Neutrophil (primary cell): ENCODE data around the gene SULT1C4.

Experiments
- H3K27ac ChIP-seq: fragments of 200-600 bp; sonication (generic); 2 replicates; pipeline ENCODE4 v1.5.1; 2016; ENCODE audit warnings: mild to moderate bottlenecking, moderate library complexity
- H3K27me3 ChIP-seq: fragments of 200-600 bp; sonication (generic); 2 replicates; pipeline ENCODE4 v1.6.0; 2016; ENCODE audit warnings: mild to moderate bottlenecking
- H3K36me3 ChIP-seq: fragments of 200-600 bp; sonication (generic); 2 replicates; pipeline ENCODE4 v1.5.1; 2017
- H3K4me1 ChIP-seq, 2 experiments: fragments of 200-600 bp in 1 of 2; sonication (generic) in 1 of 2; 1 replicate in 1 of 2; 2 replicates in 1 of 2; pipeline versions ENCODE4 v1.5.1 to v1.6.1; 2013 to 2016; ENCODE audit warnings: low read depth in 1 of 2, low read length in 1 of 2, mild to moderate bottlenecking in 1 of 2, moderate library complexity in 1 of 2; ENCODE audit not compliant: control insufficient read depth in 1 of 2, insufficient read depth in 1 of 2
- H3K4me3 ChIP-seq, 2 experiments: fragments of 200-600 bp in 1 of 2; sonication (generic) in 1 of 2; 1 replicate in 1 of 2; 2 replicates in 1 of 2; pipeline ENCODE4 v1.5.1; 2013 to 2016; ENCODE audit warnings: low read depth in 1 of 2, low read length in 1 of 2, mild to moderate bottlenecking in 1 of 2, moderate library complexity in 1 of 2
- H3K9me3 ChIP-seq: fragments of 200-600 bp; sonication (generic); 2 replicates; pipeline ENCODE4 v1.5.1; 2016
- TF ChIP-seq, protein P1 (sequence below): fragments of 200-600 bp; sonication (generic); IDR thresholded peaks from 2 replicates; pipeline ENCODE4 v1.5.1; 2016; ENCODE audit warnings: antibody characterized with exemption

The SULT1C4 gene

DNA sequence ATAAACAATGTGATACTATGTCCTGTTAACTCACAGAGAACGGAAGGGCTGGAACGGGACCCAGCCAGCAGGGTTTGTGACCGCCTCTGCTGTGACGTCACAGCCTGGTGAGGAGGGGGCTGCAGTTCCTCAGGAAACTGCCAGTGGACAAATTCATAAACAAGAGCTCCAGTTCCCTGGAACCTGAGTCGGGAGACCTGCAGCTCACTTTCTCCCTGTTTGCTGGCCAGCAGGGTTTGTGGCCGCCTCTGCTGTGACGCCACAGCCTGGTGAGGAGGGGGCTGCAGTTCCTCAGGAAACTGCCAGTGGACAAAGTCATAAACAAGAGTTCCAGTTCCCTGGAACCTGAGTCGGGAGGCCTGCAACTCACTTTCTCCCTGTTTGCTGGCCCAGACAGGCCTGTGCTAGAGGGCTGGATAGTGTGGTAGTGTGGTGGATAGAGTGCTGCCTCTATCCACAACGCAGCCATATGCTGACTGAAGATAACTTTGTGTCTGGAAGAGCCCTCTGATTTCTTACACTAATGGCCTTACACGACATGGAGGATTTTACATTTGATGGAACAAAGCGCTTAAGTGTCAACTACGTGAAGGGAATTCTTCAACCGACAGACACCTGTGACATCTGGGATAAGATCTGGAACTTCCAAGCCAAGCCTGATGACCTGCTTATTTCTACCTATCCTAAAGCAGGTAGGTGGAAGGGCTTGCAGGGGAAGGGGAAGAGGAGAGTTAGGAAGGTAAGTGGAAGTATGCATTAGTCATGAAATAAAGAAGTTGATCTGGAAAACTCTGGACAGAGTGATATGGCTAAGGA lies at the start of gene SULT1C4:
TSS of gene SULT1C4 (plus strand) at position 140 of the 816 bp plus-strand sequence. CDS start at position 524, 384 bp downstream.
- peak within 1 kb of the TSS; percentile 52 to 54 for H3K4me3 ChIP-seq
- peaks cover 11 to 18% of the 10 kb centered on the region in 2 experiments for H3K4me1 ChIP-seq
- H3K9me3 ChIP-seq: no peaks in the 10 kb centered on the region
- H3K27ac ChIP-seq: peak within 1 kb of the TSS; percentile 57
- H3K36me3 ChIP-seq: no peaks in the 10 kb centered on the region
- no peaks in the 10 kb centered on the region for H3K27me3 ChIP-seq
- TF ChIP-seq, protein P1, sequence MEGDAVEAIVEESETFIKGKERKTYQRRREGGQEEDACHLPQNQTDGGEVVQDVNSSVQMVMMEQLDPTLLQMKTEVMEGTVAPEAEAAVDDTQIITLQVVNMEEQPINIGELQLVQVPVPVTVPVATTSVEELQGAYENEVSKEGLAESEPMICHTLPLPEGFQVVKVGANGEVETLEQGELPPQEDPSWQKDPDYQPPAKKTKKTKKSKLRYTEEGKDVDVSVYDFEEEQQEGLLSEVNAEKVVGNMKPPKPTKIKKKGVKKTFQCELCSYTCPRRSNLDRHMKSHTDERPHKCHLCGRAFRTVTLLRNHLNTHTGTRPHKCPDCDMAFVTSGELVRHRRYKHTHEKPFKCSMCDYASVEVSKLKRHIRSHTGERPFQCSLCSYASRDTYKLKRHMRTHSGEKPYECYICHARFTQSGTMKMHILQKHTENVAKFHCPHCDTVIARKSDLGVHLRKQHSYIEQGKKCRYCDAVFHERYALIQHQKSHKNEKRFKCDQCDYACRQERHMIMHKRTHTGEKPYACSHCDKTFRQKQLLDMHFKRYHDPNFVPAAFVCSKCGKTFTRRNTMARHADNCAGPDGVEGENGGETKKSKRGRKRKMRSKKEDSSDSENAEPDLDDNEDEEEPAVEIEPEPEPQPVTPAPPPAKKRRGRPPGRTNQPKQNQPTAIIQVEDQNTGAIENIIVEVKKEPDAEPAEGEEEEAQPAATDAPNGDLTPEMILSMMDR: no peak

DNA sequence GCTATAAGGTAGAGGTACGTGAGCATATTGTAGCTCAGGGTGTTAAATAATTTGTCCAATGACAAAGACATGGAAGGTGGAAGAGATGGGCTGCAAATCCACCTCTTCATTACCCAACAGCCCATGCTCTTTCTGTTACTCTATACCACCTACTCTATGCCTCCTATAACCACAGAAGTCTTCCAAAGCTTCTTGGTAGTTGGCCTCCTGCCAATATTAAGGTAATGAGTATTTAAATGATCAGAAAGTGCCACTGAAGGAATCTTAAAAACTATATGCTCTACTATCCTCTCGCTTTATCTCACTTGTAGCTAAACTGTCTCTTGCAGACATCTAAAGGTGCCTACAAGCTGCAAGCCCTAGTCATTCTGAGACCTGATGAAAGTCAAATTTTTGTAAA lies 48.0 kb upstream of the SULT1C4 start:
- H3K4me3 ChIP-seq: no peak overlapping the region
- TF ChIP-seq, protein P1: no peak
- H3K9me3 ChIP-seq: no peaks in the 10 kb centered on the region
- H3K27ac ChIP-seq: no peak overlapping the region
- no peaks in the 10 kb centered on the region for H3K4me1 ChIP-seq
- no peaks in the 10 kb centered on the region for H3K27me3 ChIP-seq
- no peaks in the 10 kb centered on the region for H3K36me3 ChIP-seq

GRCh38 chr2:108330979-108331378 lies 46.8 kb upstream of the SULT1C4 start:
- no peaks in the 10 kb centered on the region for H3K36me3 ChIP-seq
- no peak overlapping the region for H3K27ac ChIP-seq
- TF ChIP-seq, protein P1: no peak
- H3K27me3 ChIP-seq: no peaks in the 10 kb centered on the region
- H3K4me3 ChIP-seq: no peak overlapping the region
- H3K9me3 ChIP-seq: no peaks in the 10 kb centered on the region
- H3K4me1 ChIP-seq: no peaks in the 10 kb centered on the region

DNA sequence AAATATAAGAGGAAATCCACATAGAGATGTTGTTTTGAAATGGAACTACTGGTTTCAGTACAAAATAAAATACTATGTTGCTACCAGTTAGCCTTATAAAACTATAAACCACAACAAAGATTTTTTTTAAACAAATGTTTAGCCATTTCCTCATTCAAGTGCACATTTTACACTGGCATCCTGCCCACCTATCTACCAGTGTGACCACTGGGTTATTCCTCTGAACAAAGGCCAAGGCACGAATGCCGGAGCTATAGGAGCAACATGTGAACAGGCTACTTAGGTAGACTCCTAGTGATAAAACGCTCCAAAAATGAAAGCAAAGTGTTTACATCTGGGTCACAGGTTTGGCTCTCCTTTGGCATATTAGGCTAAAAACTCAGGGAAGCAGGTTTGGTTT lies 31.8 kb upstream of the SULT1C4 start:
- no peaks in the 10 kb centered on the region for H3K27me3 ChIP-seq
- no peaks in the 10 kb centered on the region for H3K9me3 ChIP-seq
- no peak overlapping the region for H3K4me3 ChIP-seq
- TF ChIP-seq, protein P1: no peak
- H3K27ac ChIP-seq: no peak overlapping the region
- H3K4me1 ChIP-seq: peaks cover 21 to 34% of the 10 kb centered on the region in 2 experiments
- H3K36me3 ChIP-seq: no peaks in the 10 kb centered on the region

- Histone ChIP-seq H3K4me3 (no peak overlapping the region), H3K4me1 (peaks cover 21 to 33% of the 10 kb centered on the region in 2 experiments), H3K9me3 (no peaks in the 10 kb centered on the region), H3K27ac (no peak overlapping the region), H3K27me3 (no peaks in the 10 kb centered on the region), H3K36me3 (no peaks in the 10 kb centered on the region)
- TF ChIP-seq, protein P1: no peak
Observed at GRCh38 chr2:108346827-108347226, 30.9 kb upstream of the SULT1C4 start.
